Cardiac ventricle fibroblast (primary cell): Measurements from ENCODE around the gene GABRA5. TPM values are rescaled to one million over a fixed set of nuclear protein-coding genes. Genes with fewer than 3 reads are reported as not detected.

Experiments
- total RNA-seq: library from RNA; depleted of rRNA; stranded (reverse); fragments of >200 nt; gene quantifications from 2 replicates; pipeline ENCODE4 v1.2.3, GENCODE V29; 2015

The GABRA5 gene
- not detected in 2 replicates for total RNA-seq

GRCh38 chr15:26866298-26867199 lies at the start of gene GABRA5:
GABRA5 (plus strand) TSS chr15:26867062; CDS start chr15:26869249, 2,187 bp downstream.

GRCh38 chr15:26970712-26971210 lies 103.9 kb downstream of the GABRA5 start, which contains the start of gene GABRG3:
GABRG3 (plus strand) TSS chr15:26971181.

Other genes starting within 250 kb of the GABRA5 start
- 0.44 and 1.1 TPM in 2 replicates for gene GABRB3, start 94.0 kb upstream of the GABRA5 start, total RNA-seq
- gene GABRG3, start 104.1 kb downstream of the GABRA5 start, total RNA-seq, result not detected in 2 replicates